H1 (cell line): ENCODE results near the gene SLC30A7. TPM values are rescaled to one million over a fixed set of nuclear protein-coding genes. Genes with fewer than 3 reads are reported as not detected.

Experiments
- CREB1 ChIP-seq: IDR thresholded peaks from 2 replicates; pipeline ENCODE4 v1.6.1; 2012; ENCODE audit warnings: inconsistent platforms
- EGR1 ChIP-seq: IDR thresholded peaks from 2 replicates; pipeline ENCODE4 v1.6.1; 2011; ENCODE audit warnings: low read depth, low read length, borderline replicate concordance
- EZH2 ChIP-seq: fragments of 200-600 bp; sonication (generic); IDR thresholded peaks from 2 replicates; pipeline ENCODE4 v1.7.1; 2012; ENCODE audit warnings: low read depth, mild to moderate bottlenecking, moderate library complexity, low read length, inconsistent platforms; ENCODE audit not compliant: severe bottlenecking
- HDAC2 ChIP-seq, 2 experiments: fragments of 300-600 bp in 1 of 2; sonication (generic) in 1 of 2; IDR thresholded peaks; 2 replicates each; pipeline ENCODE4 v1.6.1; 2011 to 2012; ENCODE audit warnings: low read depth in 2 of 2, low read length in 2 of 2, mild to moderate bottlenecking in 2 of 2, moderate library complexity in 2 of 2, borderline replicate concordance in 1 of 2, inconsistent platforms in 1 of 2
- JUND ChIP-seq: IDR thresholded peaks from 2 replicates; pipeline ENCODE4 v1.6.1; 2011; ENCODE audit warnings: mild to moderate bottlenecking, improper control_type of control experiment, low read length
- KDM1A ChIP-seq: fragments of 200-600, 300-600 bp; sonication (generic); IDR thresholded peaks from 2 replicates; pipeline ENCODE4 v1.7.1; 2016; ENCODE audit warnings: mild to moderate bottlenecking, low read length, borderline replicate concordance
- NRF1 ChIP-seq: IDR thresholded peaks from 2 replicates; pipeline ENCODE4 v1.6.1; 2011; ENCODE audit warnings: mild to moderate bottlenecking, low read depth, low read length, improper control_type of control experiment
- PHF8 ChIP-seq: fragments of 200-600 bp; sonication (generic); conservative IDR thresholded peaks from 2 replicates; pipeline ENCODE4 v1.7.1; 2012; ENCODE audit warnings: low read depth, mild to moderate bottlenecking, inconsistent platforms, low read length, moderate library complexity
- POLR2A ChIP-seq, 2 experiments: IDR thresholded peaks; 1 replicate in 1 of 2; 2 replicates in 1 of 2; pipeline ENCODE4 v1.6.1; 2011; ENCODE audit warnings: low read depth in 2 of 2, low read length in 2 of 2, mild to moderate bottlenecking in 2 of 2; ENCODE audit errors: control extremely low read depth in 1 of 2
- POLR2AphosphoS5 ChIP-seq: IDR thresholded peaks from 2 replicates; pipeline ENCODE4 v1.6.1; 2011; ENCODE audit warnings: low read depth, low read length
- RBBP5 ChIP-seq: IDR thresholded peaks from 2 replicates; pipeline ENCODE4 v1.7.1; 2012; ENCODE audit warnings: low read depth, mild to moderate bottlenecking, inconsistent platforms, low read length, moderate library complexity, borderline replicate concordance
- SAP30 ChIP-seq: fragments of 300-600 bp; sonication (generic); IDR thresholded peaks from 2 replicates; pipeline ENCODE4 v1.7.1; 2012; ENCODE audit warnings: low read length, moderate library complexity, mild to moderate bottlenecking, inconsistent platforms; ENCODE audit not compliant: insufficient read depth, insufficient replicate concordance
- SIX5 ChIP-seq: IDR thresholded peaks from 2 replicates; pipeline ENCODE4 v1.6.1; 2011; ENCODE audit warnings: mild to moderate bottlenecking, low read depth, low read length
- SP4 ChIP-seq: IDR thresholded peaks from 2 replicates; pipeline ENCODE4 v1.6.1; 2012; ENCODE audit warnings: low read length, inconsistent platforms
- TBP ChIP-seq: IDR thresholded peaks from 2 replicates; pipeline ENCODE4 v1.6.1; 2011; ENCODE audit warnings: low read depth, low read length, improper control_type of control experiment
- TCF12 ChIP-seq: IDR thresholded peaks from 2 replicates; pipeline ENCODE4 v1.6.1; 2011; ENCODE audit warnings: low read depth, mild to moderate bottlenecking, low read length
- polyA plus RNA-seq, 7 experiments: library from polyadenylated mRNA; depleted of rRNA in 3 of 7; stranded (reverse) in 5 of 7; unstranded in 2 of 7; fragments of >200 nt in 5 of 7; fragments of 200-250 nt in 2 of 7; gene quantifications; 1 replicate in 5 of 7; 2 replicates in 1 of 7; 4 replicates in 1 of 7; pipeline versions ENCODE4 v1.2.1 to v1.2.3, GENCODE V29; 2011 to 2013; ENCODE audit warnings: missing spikeins in 2 of 7, mixed read lengths in 2 of 7
- total RNA-seq: library from RNA; stranded (reverse); fragmentation: NEBNext Ultra II Directional; extraction: Animal tissue kit (Norgen Biotek cat#: 25700); gene quantifications from 2 replicates; pipeline ENCODE4 v1.2.1, GENCODE V29; 2021
- TF ChIP-seq, protein P1 (sequence below): IDR thresholded peaks from 2 replicates; pipeline ENCODE4 v1.6.1; 2012; ENCODE audit warnings: inconsistent platforms

SLC30A7 gene
- total and polyA plus RNA-seq, 2 of the 8 experiments (the other 6 are each of a cell fraction or from before 2014, with no cell fraction given): 5.5 to 22.1 TPM

DNA sequence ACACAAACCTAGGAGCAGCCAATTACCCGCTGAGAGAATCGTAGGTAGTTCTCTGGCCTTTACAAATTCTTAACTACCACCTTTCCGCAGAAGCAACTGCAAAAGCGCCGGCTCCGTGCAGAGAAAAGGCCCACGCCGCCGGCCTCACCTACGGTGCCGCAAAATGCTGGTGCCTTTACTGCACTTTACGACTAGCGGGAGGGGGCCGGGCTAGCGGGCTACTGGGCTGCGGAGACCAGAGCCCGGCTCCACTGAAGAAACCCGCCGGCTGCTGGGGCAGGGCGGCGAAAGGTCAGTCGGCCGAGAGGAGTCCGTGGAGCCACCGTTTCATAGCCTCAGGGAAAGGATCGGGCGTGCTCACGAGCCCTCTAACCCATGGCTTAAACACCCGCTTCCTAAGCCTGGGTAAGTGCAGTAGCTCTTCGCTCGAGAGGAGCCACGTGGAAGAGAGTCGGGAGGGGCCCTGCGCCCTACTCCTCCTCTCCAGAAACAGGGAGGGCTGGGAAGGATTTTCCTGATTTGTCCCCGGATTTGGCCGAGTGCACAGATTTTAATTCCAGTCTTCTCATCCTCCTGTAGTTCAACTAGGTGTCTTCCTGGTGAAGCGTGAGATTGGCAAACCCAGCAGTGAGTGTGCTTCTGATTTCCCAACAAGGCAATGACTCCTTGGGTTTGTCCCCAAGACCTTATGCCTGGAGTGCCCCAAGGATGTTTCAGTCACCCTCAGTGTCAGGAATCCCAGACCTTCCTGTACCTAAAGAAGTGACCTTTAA is 130.0 kb downstream of the SLC30A7 start, which contains the start of gene DPH5 (continued):
- TF ChIP-seq RBBP5 (peak; percentile 75; the same call in 1 of the 2 replicates), HDAC2 (IDR thresholded peaks at IDR 0.05; ENCODE audit: borderline replicate concordance in 1 of 2, low read depth in 2 of 2, low read length in 2 of 2) (peak in 1 of 2 experiments; percentile 1; a peak in 1 of 4 replicates), SIX5 (no peak), PHF8 (peak; percentile 99), JUND (peak; percentile 19; the same call in 1 of the 2 replicates), EZH2 (no peak), POLR2A (IDR thresholded peaks at IDR 0.05; ENCODE audit: control extremely low read depth in 1 of 2, low read depth in 2 of 2, low read length in 2 of 2) (peak; percentile 94), POLR2AphosphoS5 (peak; percentile 91), KDM1A (no peak), CREB1 (0 out of 2 replicates have a peak, but pooled peaks have one; percentile 31), NRF1 (no peak), TBP (peak; percentile 95), SP4 (no peak), EGR1 (no peak), TCF12 (0 out of 2 replicates have a peak, but pooled peaks have one; percentile 11), SAP30 (peak; percentile 88)
- TF ChIP-seq, protein P1, sequence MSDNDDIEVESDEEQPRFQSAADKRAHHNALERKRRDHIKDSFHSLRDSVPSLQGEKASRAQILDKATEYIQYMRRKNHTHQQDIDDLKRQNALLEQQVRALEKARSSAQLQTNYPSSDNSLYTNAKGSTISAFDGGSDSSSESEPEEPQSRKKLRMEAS: peak; percentile 88
- TF ChIP-seq, all 59 proteins: peak for 17
